Measurements from ENCODE around the gene FGF22.

Gene FGF22

DNA sequence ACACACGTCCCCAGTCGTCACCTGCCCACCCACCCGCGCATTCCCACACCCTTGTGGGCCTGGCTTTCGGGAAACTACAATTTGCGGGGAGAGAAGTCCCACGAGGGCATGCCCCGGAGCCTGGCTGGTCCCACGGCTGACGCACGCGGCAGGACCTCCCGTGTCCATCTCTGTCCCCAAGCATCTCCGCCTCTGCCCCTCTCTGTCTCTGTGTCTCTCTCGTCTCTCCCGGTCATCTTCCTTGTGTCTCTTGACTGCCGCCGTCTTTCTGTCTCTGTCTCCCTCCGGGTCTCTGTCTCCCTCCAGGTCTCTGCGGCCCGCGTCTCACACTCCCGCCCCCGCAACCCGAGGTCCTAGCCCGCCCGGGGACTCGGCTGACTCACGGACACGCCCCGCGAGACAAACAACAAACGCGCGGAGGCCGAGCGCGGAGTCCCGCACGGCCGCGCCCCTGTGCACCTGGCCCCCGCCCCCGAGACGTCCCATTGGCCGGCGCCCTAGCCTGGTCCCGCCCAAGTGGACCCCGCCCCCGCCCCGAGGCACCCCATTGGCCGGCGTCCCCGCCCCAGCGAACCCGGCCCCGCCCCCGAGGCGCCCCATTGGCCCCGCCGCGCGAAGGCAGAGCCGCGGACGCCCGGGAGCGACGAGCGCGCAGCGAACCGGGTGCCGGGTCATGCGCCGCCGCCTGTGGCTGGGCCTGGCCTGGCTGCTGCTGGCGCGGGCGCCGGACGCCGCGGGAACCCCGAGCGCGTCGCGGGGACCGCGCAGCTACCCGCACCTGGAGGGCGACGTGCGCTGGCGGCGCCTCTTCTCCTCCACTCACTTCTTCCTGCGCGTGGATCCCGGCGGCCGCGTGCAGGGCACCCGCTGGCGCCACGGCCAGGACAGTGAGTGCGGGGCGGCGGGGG lies at the start of gene FGF22:
TSS of gene FGF22 (plus strand) at position 627 of the 908 bp plus-strand sequence. CDS start at position 674, 47 bp downstream.
- Mint-ChIP-seq H3K4me3 (peak within 1 kb of the TSS; percentile 76), H3K9me3 (no peaks in the 10 kb centered on the region), H3K4me1 (ENCODE audit: low read depth) (peaks cover 13% of the 10 kb centered on the region), H3K36me3 (ENCODE audit: low read depth) (peaks cover 11% of the 10 kb centered on the region), H3K27me3 (peaks cover 45% of the 10 kb centered on the region), H3K27ac (peak within 1 kb of the TSS; percentile 69)
- intact Hi-C loops (cut with micrococcal nuclease): no loop called here

DNA sequence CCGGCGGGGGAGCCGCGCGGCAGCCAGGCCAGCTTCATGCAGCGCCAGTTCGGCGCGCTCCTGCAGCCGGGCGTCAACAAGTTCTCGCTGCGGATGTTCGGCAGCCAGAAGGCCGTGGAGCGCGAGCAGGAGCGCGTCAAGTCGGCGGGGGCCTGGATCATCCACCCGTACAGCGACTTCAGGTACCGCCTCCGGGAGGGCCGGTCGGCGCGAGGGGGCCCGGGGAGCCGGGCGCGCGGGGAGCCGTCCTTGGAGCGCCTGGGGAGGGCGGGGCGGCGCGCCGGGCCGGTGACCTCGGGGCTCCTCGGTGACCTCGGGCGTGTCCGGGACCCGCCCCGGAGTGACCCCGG lies 49.3 kb upstream of the FGF22 start:
- intact Hi-C loops (cut with micrococcal nuclease): no loop called here
- Mint-ChIP-seq H3K4me3 (peak overlapping the region; percentile 39), H3K4me1 (ENCODE audit: low read depth) (peaks cover 6% of the 10 kb centered on the region)

DNA sequence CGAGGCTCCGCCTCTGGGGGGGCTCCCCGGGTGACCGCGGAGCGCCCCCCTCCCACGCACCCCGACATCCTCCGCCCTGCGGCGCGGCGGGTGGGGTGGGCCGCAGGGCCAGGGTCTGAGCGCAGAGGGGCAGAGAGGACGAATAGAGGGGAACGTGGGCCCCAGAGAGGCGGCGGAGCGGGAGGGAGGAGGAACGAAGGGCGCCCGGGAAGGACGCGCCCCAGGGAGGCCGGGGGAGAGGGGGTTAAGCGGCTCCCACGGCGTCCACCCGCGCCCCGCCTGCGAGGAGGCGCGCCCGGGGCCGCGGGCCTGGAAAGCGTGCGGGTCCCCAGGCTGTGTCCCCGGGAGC lies 49.0 kb upstream of the FGF22 start:
- no peaks in the 10 kb centered on the region for H3K9me3 Mint-ChIP-seq
- no peaks in the 10 kb centered on the region for H3K36me3 Mint-ChIP-seq (ENCODE audit: low read depth)
- H3K4me3 Mint-ChIP-seq: no peak overlapping the region
- no peak overlapping the region for H3K27ac Mint-ChIP-seq
- peaks cover 6% of the 10 kb centered on the region for H3K4me1 Mint-ChIP-seq (ENCODE audit: low read depth)
- H3K27me3 Mint-ChIP-seq: peaks cover 89% of the 10 kb centered on the region
- intact Hi-C loops (cut with micrococcal nuclease): no loop called here

More for the DNA sequence above, 49.3 kb upstream of the FGF22 start:
- no peak overlapping the region for H3K27ac Mint-ChIP-seq
- no peaks in the 10 kb centered on the region for H3K9me3 Mint-ChIP-seq
- no peaks in the 10 kb centered on the region for H3K36me3 Mint-ChIP-seq (ENCODE audit: low read depth)
- peaks cover 87% of the 10 kb centered on the region for H3K27me3 Mint-ChIP-seq

DNA sequence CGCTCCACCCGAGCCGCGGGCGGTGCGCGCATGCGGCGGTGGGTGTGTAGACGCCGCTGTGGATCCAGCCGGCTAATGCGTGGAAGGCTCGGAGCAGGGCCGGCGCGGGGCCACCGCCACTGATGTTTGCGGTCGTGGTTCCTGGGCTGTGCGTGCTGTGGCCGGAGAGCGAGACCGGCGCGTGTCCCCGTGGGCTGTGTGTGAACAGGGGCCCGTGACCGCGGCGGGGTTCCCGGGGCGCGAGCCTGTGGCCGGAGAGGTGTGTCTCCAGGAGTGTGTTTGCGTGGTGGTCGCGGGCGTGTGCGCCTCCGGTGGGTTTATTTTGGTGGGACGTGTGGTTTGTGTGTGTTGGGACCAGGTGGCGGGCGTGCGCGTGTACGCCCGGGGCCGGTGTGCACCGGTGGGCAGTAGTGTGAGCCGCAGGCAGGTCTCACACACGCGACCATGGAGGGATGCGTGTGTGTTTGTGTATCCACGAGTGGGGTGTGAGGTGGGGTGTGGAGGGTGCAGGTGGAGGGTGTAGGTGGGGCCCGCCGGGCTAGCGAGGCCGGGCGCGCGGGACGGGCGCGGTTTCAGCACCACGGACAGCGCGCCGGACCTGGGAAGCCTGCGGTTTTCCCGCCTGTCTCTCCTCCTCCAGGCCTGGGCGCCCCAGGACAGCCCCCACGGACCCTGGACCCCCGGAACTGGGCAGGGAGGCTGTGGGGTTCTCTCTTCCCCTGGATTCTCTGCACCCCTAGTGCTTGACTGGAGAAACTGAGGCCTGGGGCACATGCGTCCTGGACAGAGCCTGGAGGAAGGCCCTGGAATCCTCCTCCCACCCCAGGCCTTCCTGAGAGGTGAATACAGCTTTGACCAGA lies 48.4 kb upstream of the FGF22 start:
- Mint-ChIP-seq H3K9me3 (no peaks in the 10 kb centered on the region), H3K27ac (no peak overlapping the region), H3K4me1 (ENCODE audit: low read depth) (peaks cover 6% of the 10 kb centered on the region), H3K36me3 (ENCODE audit: low read depth) (no peaks in the 10 kb centered on the region), H3K4me3 (no peak overlapping the region), H3K27me3 (peaks cover 87% of the 10 kb centered on the region)
- intact Hi-C loops (cut with micrococcal nuclease): no loop called here

DNA sequence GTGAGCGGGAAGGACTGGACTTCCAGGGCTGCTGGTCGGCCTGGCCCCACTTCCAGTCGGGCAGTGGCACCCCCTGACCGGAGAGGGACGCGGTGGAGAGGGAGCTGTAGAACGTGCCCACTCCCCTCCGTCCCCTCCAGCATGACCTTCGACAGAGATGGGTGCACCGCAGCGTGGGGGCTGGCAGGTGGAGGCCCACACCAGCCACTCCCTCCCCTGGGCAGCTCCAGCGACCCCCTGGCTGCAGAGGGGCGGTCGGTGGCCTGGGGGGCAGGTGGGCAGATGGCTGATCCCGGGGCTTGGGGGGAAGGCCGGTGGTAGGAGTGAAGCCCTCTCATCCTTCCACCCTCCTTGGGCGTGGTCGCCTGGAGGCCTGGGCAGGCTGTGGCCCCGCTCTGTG lies 47.6 kb upstream of the FGF22 start:
- Mint-ChIP-seq H3K4me1 (ENCODE audit: low read depth) (peaks cover 6% of the 10 kb centered on the region), H3K4me3 (no peak overlapping the region), H3K27ac (no peak overlapping the region), H3K36me3 (ENCODE audit: low read depth) (no peaks in the 10 kb centered on the region), H3K27me3 (peaks cover 82% of the 10 kb centered on the region), H3K9me3 (no peaks in the 10 kb centered on the region)
- intact Hi-C loops (cut with micrococcal nuclease): no loop called here

DNA sequence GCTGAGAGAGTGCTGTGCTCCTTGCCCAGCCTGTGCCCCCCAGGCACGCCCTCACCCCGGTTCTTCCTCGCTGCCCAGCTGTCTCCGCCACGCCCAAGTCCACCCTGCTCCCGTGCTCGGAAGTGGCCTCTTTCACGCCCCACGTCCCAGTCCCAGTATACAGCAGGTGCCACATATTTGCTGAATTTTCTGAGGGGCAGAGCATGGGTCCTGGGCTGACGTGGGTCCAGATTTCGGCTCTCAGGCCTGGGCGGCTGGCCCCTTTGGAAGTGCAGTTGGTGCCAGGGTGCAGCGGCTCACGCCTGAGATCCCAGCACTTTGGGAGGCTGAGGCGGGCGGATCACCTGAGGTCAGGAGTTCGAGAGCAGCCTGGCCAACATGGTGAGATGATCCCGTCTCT lies 46.6 kb upstream of the FGF22 start:
- Mint-ChIP-seq H3K36me3 (ENCODE audit: low read depth) (no peaks in the 10 kb centered on the region), H3K27me3 (peaks cover 73% of the 10 kb centered on the region), H3K27ac (no peak overlapping the region), H3K4me3 (no peak overlapping the region), H3K9me3 (no peaks in the 10 kb centered on the region), H3K4me1 (ENCODE audit: low read depth) (peaks cover 5% of the 10 kb centered on the region)
- intact Hi-C loops (cut with micrococcal nuclease): no loop called here

DNA sequence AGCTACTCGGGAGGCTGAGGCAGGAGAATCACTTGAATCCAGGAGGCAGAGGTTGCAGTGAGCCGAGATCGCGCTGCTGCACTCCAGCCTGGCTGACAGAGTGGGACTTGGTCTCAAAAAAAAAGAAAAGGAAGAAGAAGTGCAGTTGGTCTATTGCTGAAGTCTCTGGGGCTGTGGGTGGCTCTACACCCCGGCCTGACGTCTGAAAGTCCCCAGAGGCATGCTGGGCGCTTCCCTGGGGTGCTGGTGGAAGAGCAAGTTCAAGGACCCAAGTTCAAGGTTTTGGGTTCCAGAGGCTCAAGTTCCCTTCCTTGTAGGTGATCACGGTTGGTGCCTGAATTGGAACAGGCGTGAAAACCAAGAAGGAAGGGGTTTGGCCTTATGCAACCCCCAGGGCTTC lies 46.2 kb upstream of the FGF22 start:
- H3K9me3 Mint-ChIP-seq: no peaks in the 10 kb centered on the region
- H3K4me3 Mint-ChIP-seq: no peak overlapping the region
- H3K4me1 Mint-ChIP-seq (ENCODE audit: low read depth): peaks cover under 1% of the 10 kb centered on the region
- no peaks in the 10 kb centered on the region for H3K36me3 Mint-ChIP-seq (ENCODE audit: low read depth)
- no peak overlapping the region for H3K27ac Mint-ChIP-seq
- intact Hi-C loops (cut with micrococcal nuclease): no loop called here
- peaks cover 69% of the 10 kb centered on the region for H3K27me3 Mint-ChIP-seq

DNA sequence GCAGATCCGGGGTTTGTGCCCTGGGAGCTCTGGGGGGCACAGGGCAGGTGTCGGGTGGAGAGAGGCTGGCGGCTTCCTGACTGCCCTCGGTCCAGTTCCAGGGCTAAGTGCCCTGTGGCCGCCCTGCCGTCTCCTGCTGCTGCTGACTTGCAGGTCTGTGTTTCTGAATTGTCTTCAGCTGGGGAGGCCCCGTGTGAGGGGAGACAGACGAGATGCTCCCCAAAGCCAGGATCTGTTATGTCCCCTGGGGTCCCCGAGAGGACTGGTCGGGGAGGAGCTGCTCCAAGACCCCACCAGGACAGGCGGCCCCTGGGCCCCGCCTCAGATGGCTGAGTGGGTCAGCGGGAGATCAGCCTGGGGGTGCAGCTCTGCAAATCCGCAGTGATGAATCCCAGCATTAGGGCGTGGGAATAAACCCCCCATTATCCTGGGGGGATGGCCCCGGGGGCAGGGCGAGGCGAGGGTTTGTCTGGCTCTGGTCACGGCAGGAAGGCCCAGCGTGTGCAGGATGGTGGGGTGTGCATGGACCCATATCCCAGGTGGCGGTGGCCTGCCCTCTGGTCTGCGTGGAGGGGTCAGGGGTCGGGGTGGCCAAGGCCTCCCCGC lies 45.3 kb upstream of the FGF22 start:
- Mint-ChIP-seq H3K27me3 (peaks cover 64% of the 10 kb centered on the region), H3K36me3 (ENCODE audit: low read depth) (no peaks in the 10 kb centered on the region), H3K27ac (no peak overlapping the region), H3K4me1 (ENCODE audit: low read depth) (no peaks in the 10 kb centered on the region), H3K9me3 (no peaks in the 10 kb centered on the region), H3K4me3 (no peak overlapping the region)
- intact Hi-C loops (cut with micrococcal nuclease): no loop called here

DNA sequence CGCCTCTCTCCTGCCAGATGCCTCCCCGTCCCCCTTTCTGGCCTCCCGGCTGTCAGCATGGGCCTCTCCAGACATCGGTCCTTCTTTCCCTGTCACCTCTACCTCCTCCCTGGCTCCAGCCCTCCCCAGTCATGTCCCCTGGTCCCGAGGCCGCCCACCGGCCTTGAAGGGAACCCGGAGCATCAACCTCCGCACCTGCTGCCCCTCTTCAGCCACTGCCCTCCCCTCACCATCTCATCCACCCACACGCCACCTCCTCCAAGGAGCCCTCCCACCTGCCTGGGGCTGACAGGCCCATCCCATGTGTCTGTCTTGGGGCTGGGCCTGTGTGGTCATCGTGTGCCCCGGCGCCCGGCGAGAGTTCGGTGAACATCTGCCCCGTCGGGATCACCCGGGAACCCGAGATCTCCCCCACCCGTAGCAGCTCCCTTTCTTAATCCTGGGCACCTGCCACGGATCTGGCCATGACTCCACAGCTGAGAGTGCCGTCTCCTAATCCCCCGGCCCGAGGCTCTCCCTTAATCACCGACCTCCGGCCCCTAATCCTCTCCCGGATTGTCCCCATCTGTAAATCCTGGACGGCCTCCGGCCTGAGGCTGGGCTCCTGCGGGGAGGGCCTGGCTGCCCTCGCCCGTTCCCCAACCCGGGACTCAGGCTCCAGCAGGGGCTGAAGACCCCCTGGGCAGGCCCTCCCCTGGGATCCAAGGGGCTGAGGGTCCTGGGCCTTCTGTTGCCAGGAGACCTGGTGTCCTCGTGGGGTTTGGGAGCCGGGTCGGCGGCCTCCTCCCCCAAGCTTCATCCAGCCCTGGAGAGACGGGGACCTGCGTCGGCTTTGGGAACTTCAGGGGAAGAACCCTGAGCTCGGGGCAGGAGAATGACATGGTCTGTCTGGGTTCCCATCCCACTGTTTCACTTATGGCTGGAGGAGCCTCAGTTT lies 44.1 kb upstream of the FGF22 start:
- Mint-ChIP-seq H3K4me1 (ENCODE audit: low read depth) (no peaks in the 10 kb centered on the region), H3K9me3 (no peaks in the 10 kb centered on the region), H3K27ac (no peak overlapping the region), H3K36me3 (ENCODE audit: low read depth) (no peaks in the 10 kb centered on the region), H3K4me3 (no peak overlapping the region), H3K27me3 (peaks cover 64% of the 10 kb centered on the region)
- intact Hi-C loops (cut with micrococcal nuclease): no loop called here

DNA sequence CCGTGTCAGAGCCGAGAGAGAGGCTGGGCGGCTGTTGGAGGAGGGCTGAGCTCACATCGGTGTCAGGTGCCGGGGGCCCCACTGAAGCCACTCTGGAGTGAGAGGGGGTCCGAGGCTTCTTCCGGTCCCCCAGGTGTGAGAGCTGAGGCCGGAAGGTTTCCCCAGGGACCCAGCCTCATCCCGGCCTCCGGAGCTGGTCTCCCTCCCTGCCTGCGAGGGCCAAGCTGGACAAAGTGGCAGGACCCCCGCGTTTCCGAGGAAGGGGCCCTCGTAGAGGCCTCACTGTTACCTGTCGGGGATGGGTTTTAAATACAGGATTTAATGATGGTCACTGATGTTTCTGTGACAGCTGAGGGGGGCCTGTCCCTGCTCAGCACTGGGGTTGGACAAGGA lies 43.4 kb upstream of the FGF22 start:
- Mint-ChIP-seq H3K9me3 (no peaks in the 10 kb centered on the region), H3K4me3 (no peak overlapping the region), H3K27me3 (peaks cover 58% of the 10 kb centered on the region), H3K27ac (no peak overlapping the region), H3K4me1 (ENCODE audit: low read depth) (no peaks in the 10 kb centered on the region), H3K36me3 (ENCODE audit: low read depth) (no peaks in the 10 kb centered on the region)
- intact Hi-C loops (cut with micrococcal nuclease): no loop called here

DNA sequence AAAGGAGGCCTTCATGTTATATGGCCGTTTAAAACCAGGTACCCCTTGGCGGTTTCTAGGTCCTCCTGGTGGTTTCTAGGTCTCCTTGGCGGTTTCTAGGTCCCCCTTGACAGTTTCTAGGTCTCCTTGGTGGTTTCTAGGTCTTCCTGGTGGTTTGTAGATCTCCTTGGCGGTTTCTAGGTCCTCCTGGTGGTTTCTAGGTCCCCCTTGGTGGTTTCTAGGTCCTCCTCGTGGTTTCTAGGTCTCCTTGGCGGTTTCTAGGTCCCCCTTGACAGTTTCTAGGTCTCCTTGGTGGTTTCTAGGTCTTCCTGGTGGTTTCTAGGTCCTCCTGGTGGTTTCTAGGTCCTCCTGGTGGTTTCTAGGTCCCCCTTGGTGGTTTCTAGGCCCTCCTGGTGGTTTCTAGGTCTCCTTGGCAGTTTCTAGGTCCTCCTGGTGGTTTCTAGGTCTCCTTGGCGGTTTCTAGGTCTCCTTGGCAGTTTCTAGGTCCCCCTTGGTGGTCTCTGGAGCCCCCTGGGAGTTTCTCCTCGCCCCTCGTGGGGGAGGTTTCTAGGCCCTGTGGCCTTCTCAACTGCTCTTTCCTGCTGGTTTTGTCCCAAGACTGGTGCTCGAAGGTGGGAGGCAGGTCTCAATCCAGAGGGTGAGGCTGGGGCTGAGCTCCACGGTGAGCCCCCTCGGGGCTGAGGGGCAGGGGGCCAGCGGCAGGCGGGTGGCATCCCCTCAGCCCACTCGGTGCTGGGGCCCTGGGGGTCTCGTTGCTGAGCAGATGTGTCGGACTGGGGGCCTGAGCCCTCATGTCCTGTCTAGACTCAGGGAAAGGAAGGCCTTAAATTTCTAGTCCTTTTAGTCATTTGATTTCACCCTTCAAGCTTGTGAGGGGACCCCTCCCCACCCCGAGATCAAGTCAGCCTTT lies 42.0 kb upstream of the FGF22 start:
- Mint-ChIP-seq H3K27me3 (peaks cover 46% of the 10 kb centered on the region), H3K27ac (no peak overlapping the region), H3K9me3 (no peaks in the 10 kb centered on the region), H3K4me1 (ENCODE audit: low read depth) (peaks cover 6% of the 10 kb centered on the region), H3K4me3 (no peak overlapping the region), H3K36me3 (ENCODE audit: low read depth) (no peaks in the 10 kb centered on the region)
- intact Hi-C loops (cut with micrococcal nuclease): no loop called here

DNA sequence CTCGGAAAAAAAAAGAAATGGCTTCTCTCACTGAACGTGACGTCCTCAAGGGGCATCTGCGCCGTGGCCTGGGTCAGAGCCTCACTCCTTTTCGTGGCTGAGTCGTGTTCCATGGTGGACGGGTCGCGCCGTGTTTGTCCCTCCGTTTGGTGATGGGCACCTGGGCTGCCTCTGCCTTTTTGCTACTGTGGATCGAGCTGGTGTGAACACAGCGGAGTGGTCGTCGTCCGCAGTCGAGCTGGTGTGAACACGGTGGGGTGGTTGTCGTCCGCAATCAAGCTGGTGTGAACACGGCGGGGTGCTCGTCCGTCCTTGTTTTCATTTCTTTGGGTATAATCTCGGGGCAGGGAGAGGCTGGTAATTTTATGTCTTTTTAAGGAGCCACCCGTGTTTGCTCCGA lies 38.4 kb upstream of the FGF22 start:
- H3K9me3 Mint-ChIP-seq: no peaks in the 10 kb centered on the region
- no peak overlapping the region for H3K4me3 Mint-ChIP-seq
- peaks cover 8% of the 10 kb centered on the region for H3K4me1 Mint-ChIP-seq (ENCODE audit: low read depth)
- no peak overlapping the region for H3K27ac Mint-ChIP-seq
- intact Hi-C loops (cut with micrococcal nuclease): no loop called here
- H3K27me3 Mint-ChIP-seq: peaks cover 12% of the 10 kb centered on the region
- H3K36me3 Mint-ChIP-seq (ENCODE audit: low read depth): no peaks in the 10 kb centered on the region

All from dendritic cell treated with granulocyte-macrophage colony-stimulating factor and Interleukin-4, amounts not matched to agents 40 ng/mL and 50 ng/mL, for 4 days (primary cell).